GM12892 (cell line): ENCODE measurements around the gene IL10.

ENCODE experiments used
- DNase-seq: peaks from one replicate; pipeline ENCODE4 v3.0.0; 2011; ENCODE audit not compliant: insufficient read length
- FAIRE-seq: peaks from 2 replicates; lab custom pipeline; 2011; peaks lifted over from hg19 to GRCh38; lab: Jason Lieb, UNC
- POLR2A ChIP-seq: IDR thresholded peaks from 2 replicates; pipeline ENCODE4 v1.6.1; 2011; ENCODE audit warnings: low read depth, low read length, control low read depth
- POLR2AphosphoS5 ChIP-seq: IDR thresholded peaks from 2 replicates; pipeline ENCODE4 v1.6.1; 2011; ENCODE audit warnings: low read depth, low read length, control low read depth
- TAF1 ChIP-seq: IDR thresholded peaks from 2 replicates; pipeline ENCODE4 v1.6.1; 2011; ENCODE audit warnings: low read depth, mild to moderate bottlenecking, control low read depth, low read length, borderline replicate concordance

IL10 gene

GRCh38 chr1:206723462-206723804 is 48.9 kb downstream of the IL10 start:
- TF ChIP-seq TAF1 (no peak), POLR2A (no peak), POLR2AphosphoS5 (no peak)
- FAIRE-seq (no peak), DNase-seq (no peak)

- FAIRE-seq (no peak), DNase-seq (no peak)
- no peak for TF ChIP-seq POLR2A
- 0 out of 2 replicates have a peak, but pooled peaks have one; percentile 15 for TF ChIP-seq POLR2AphosphoS5
Observed at GRCh38 chr1:206722751-206723461, 49.4 kb downstream of the IL10 start.

GRCh38 chr1:206721454-206721853 is 50.8 kb downstream of the IL10 start:
- TF ChIP-seq POLR2AphosphoS5 (no peak), TAF1 (no peak), POLR2A (no peak)
- FAIRE-seq (no peak), DNase-seq (no peak)

GRCh38 chr1:206719169-206719839 is 53.0 kb downstream of the IL10 start:
- no peak for FAIRE-seq

GRCh38 chr1:206717674-206717989 is 54.7 kb downstream of the IL10 start:
- DNase-seq (no peak), FAIRE-seq (no peak)
- no peak for TF ChIP-seq POLR2A
- no peak for TF ChIP-seq TAF1

More at GRCh38 chr1:206719169-206719839, 53.0 kb downstream of the IL10 start:
- TF ChIP-seq POLR2AphosphoS5 (no peak), TAF1 (no peak), POLR2A (0 out of 2 replicates have a peak, but pooled peaks have one; percentile 22)
- DNase-seq, result no peak
